C4-2B (cell line): Measurements from ENCODE around the gene GPR25.

Experiments used
- ZFX ChIP-seq: fragments of 450-650 bp; IDR thresholded peaks from 2 replicates; pipeline ENCODE4 v1.6.1; 2017
- TF ChIP-seq, protein P1 (sequence below): fragments of 450-650 bp; conservative IDR thresholded peaks from 2 replicates; pipeline ENCODE4 v1.5.1; 2017; ENCODE audit warnings: mild to moderate bottlenecking

DNA sequence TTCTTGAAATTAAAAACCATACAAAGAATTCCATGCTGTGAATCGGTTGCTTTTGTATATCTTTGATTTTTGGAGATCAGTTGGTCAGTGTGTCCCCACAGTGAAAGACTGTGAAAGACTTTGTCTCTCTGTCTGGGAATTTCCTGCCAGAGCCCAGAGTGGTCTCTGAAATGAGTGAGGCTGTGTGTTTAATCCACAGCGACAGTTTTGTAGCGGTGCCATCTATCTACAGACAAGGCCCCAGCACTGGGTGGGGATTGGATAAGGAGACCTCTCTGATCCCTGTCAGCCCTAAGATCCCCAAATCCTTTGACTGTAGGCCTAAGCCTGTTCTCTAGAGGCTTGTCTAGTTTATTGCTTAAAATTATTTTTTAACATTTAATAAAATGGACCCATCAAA, 10.3 kb downstream of the GPR25 start:
- TF ChIP-seq, protein P1, sequence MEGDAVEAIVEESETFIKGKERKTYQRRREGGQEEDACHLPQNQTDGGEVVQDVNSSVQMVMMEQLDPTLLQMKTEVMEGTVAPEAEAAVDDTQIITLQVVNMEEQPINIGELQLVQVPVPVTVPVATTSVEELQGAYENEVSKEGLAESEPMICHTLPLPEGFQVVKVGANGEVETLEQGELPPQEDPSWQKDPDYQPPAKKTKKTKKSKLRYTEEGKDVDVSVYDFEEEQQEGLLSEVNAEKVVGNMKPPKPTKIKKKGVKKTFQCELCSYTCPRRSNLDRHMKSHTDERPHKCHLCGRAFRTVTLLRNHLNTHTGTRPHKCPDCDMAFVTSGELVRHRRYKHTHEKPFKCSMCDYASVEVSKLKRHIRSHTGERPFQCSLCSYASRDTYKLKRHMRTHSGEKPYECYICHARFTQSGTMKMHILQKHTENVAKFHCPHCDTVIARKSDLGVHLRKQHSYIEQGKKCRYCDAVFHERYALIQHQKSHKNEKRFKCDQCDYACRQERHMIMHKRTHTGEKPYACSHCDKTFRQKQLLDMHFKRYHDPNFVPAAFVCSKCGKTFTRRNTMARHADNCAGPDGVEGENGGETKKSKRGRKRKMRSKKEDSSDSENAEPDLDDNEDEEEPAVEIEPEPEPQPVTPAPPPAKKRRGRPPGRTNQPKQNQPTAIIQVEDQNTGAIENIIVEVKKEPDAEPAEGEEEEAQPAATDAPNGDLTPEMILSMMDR = no peak
- no peak for TF ChIP-seq ZFX
